ENCODE results near the gene PRLHR.

The PRLHR gene

DNA sequence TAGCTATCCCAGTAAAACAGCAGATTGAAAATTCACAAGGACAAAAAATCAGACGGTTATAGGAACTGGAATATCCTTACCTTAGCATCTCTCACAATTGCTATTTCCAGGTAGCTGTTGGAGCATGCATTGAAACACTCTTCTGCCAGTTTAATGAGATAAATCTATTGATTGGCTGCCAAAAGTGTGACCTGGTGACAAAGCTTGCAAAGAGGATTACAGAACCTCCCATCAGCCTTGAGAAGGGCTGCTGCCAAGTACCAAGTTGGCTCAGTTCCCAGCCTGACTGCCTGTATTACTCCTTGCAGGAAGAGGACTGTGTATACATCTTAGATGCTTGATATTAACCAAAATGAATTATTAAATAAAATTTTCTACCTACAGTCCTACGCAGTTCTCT lies 5.1 kb downstream of the PRLHR start:
- no peak for DNase-seq
- Histone ChIP-seq H3K9me3 (ENCODE audit: insufficient read depth, low read length, severe bottlenecking) (no peaks in the 10 kb centered on the region), H2AFZ (ENCODE audit: low read depth, low read length) (no peak overlapping the region), H3K4me3 (ENCODE audit: low read depth in 1 of 2, low read length in 2 of 2) (no peak overlapping the region), H3K9ac (ENCODE audit: low read depth, low read length) (no peak overlapping the region), H3K36me3 (ENCODE audit: insufficient read depth, low read length) (no peaks in the 10 kb centered on the region), H3K79me2 (ENCODE audit: insufficient read depth, low read length) (no peaks in the 10 kb centered on the region), H4K20me1 (ENCODE audit: insufficient read depth, low read length) (no peaks in the 10 kb centered on the region), H3K4me1 (ENCODE audit: insufficient read depth, low read length) (no peaks in the 10 kb centered on the region), H3K4me2 (ENCODE audit: insufficient read depth, low read length) (no peak overlapping the region), H3K27me3 (ENCODE audit: insufficient read depth, low read length, poor library complexity) (peaks cover 7% of the 10 kb centered on the region), H3K27ac (ENCODE audit: low read length) (no peak overlapping the region)
- no peak for TF ChIP-seq EZH2 (IDR thresholded peaks at IDR 0.05; ENCODE audit: borderline replicate concordance, low read depth, low read length, severe bottlenecking)
- TF ChIP-seq, protein P1, sequence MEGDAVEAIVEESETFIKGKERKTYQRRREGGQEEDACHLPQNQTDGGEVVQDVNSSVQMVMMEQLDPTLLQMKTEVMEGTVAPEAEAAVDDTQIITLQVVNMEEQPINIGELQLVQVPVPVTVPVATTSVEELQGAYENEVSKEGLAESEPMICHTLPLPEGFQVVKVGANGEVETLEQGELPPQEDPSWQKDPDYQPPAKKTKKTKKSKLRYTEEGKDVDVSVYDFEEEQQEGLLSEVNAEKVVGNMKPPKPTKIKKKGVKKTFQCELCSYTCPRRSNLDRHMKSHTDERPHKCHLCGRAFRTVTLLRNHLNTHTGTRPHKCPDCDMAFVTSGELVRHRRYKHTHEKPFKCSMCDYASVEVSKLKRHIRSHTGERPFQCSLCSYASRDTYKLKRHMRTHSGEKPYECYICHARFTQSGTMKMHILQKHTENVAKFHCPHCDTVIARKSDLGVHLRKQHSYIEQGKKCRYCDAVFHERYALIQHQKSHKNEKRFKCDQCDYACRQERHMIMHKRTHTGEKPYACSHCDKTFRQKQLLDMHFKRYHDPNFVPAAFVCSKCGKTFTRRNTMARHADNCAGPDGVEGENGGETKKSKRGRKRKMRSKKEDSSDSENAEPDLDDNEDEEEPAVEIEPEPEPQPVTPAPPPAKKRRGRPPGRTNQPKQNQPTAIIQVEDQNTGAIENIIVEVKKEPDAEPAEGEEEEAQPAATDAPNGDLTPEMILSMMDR (IDR thresholded peaks at IDR 0.05; ENCODE audit: borderline replicate concordance, extremely low read depth, low read length, poor library complexity, severe bottlenecking) = no peak
- no peak for ATAC-seq (ENCODE audit: insufficient read depth, low read depth)

- ATAC-seq (ENCODE audit: insufficient read depth, low read depth) = no peak
- H3K27me3 ChIP-seq (ENCODE audit: insufficient read depth, low read length, poor library complexity) = peaks cover 9% of the 10 kb centered on the region
- H3K27ac ChIP-seq (ENCODE audit: low read length) = no peak overlapping the region
- DNase-seq = no peak
- H3K9ac ChIP-seq (ENCODE audit: low read depth, low read length) = no peak overlapping the region
- H3K9me3 ChIP-seq (ENCODE audit: insufficient read depth, low read length, severe bottlenecking) = no peaks in the 10 kb centered on the region
- no peaks in the 10 kb centered on the region for H3K36me3 ChIP-seq (ENCODE audit: insufficient read depth, low read length)
- H4K20me1 ChIP-seq (ENCODE audit: insufficient read depth, low read length) = no peaks in the 10 kb centered on the region
- H2AFZ ChIP-seq (ENCODE audit: low read depth, low read length) = no peak overlapping the region
- no peaks in the 10 kb centered on the region for H3K4me1 ChIP-seq (ENCODE audit: insufficient read depth, low read length)
- H3K4me2 ChIP-seq (ENCODE audit: insufficient read depth, low read length) = no peak overlapping the region
- no peak overlapping the region for H3K4me3 ChIP-seq (ENCODE audit: low read depth in 1 of 2, low read length in 2 of 2)
- no peak for TF ChIP-seq EZH2 (IDR thresholded peaks at IDR 0.05; ENCODE audit: borderline replicate concordance, low read depth, low read length, severe bottlenecking)
- TF ChIP-seq, protein P1 (IDR thresholded peaks at IDR 0.05; ENCODE audit: borderline replicate concordance, extremely low read depth, low read length, poor library complexity, severe bottlenecking) = no peak
- H3K79me2 ChIP-seq (ENCODE audit: insufficient read depth, low read length) = no peaks in the 10 kb centered on the region
Observed at GRCh38 chr10:118587881-118588651, 7.4 kb downstream of the PRLHR start.

GRCh38 chr10:118586911-118587310 lies 8.5 kb downstream of the PRLHR start:
- Histone ChIP-seq H3K79me2 (ENCODE audit: insufficient read depth, low read length) (no peaks in the 10 kb centered on the region), H3K27ac (ENCODE audit: low read length) (no peak overlapping the region), H3K4me3 (ENCODE audit: low read depth in 1 of 2, low read length in 2 of 2) (no peak overlapping the region), H3K4me2 (ENCODE audit: insufficient read depth, low read length) (no peak overlapping the region), H3K4me1 (ENCODE audit: insufficient read depth, low read length) (no peaks in the 10 kb centered on the region), H4K20me1 (ENCODE audit: insufficient read depth, low read length) (no peaks in the 10 kb centered on the region), H3K27me3 (ENCODE audit: insufficient read depth, low read length, poor library complexity) (peaks cover 9% of the 10 kb centered on the region), H3K9me3 (ENCODE audit: insufficient read depth, low read length, severe bottlenecking) (no peaks in the 10 kb centered on the region), H2AFZ (ENCODE audit: low read depth, low read length) (no peak overlapping the region), H3K9ac (ENCODE audit: low read depth, low read length) (no peak overlapping the region), H3K36me3 (ENCODE audit: insufficient read depth, low read length) (no peaks in the 10 kb centered on the region)
- TF ChIP-seq, protein P1 (IDR thresholded peaks at IDR 0.05; ENCODE audit: borderline replicate concordance, extremely low read depth, low read length, poor library complexity, severe bottlenecking) = no peak
- no peak for TF ChIP-seq EZH2 (IDR thresholded peaks at IDR 0.05; ENCODE audit: borderline replicate concordance, low read depth, low read length, severe bottlenecking)
- DNase-seq (no peak), ATAC-seq (ENCODE audit: insufficient read depth, low read depth) (no peak)

Data from DND-41 (cell line).